BE2C (cell line): ENCODE results near the gene ABI3BP.
"Not testable (repeated sequence)": the region's sequence is repeated elsewhere in the genome, so short reads cannot be mapped to it uniquely, and the experiment has no call there.

Experiments
- DNase-seq: peaks from one replicate; pipeline ENCODE4 v3.0.0-alpha.2; 2020
- H3K27me3 ChIP-seq: fragments of 250-450 bp; sonication (Bioruptor Pico); 2 replicates; pipeline ENCODE4 v1.5.1; 2020; ENCODE audit warnings: mild to moderate bottlenecking
- H3K36me3 ChIP-seq: fragments of 250-450 bp; sonication (Bioruptor Pico); 2 replicates; pipeline ENCODE4 v1.5.1; 2020; ENCODE audit warnings: mild to moderate bottlenecking
- H3K4me1 ChIP-seq: fragments of 250-450 bp; sonication (Bioruptor Pico); 2 replicates; pipeline ENCODE4 v1.5.1; 2020
- H3K4me3 ChIP-seq: 2 replicates; pipeline ENCODE4 v1.5.1; 2011; ENCODE audit warnings: low read depth, low read length
- H3K9me3 ChIP-seq: fragments of 250-450 bp; sonication (Bioruptor Pico); 2 replicates; pipeline ENCODE4 v1.5.1; 2020
- TF ChIP-seq, protein P1 (sequence below): IDR thresholded peaks from 2 replicates; pipeline ENCODE4 v1.5.1; 2012; ENCODE audit warnings: mild to moderate bottlenecking, low read depth, low read length

The ABI3BP gene

DNA sequence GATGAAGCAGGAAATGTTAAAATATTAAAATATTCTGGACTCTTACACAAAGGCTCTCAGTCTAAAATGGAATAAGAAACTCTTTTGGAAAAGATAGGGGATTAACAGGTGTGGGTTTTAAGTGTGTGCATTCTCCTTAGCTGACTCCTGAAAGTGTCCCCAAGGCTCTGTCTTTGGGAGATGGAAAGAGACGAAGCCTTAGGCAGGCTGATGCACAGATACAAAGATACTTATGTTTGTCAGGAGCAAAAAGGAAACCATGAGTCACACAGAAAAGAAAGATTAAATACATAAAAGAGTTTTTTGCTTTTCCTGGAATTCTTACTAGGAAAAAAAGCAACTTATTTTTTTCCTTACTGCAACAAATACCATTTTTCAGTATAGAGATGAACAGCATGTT is 23.8 kb upstream of the ABI3BP start:
- H3K4me3 ChIP-seq: no peak overlapping the region
- H3K27me3 ChIP-seq: no peaks in the 10 kb centered on the region
- no peaks in the 10 kb centered on the region for H3K9me3 ChIP-seq
- no peak for DNase-seq
- no peaks in the 10 kb centered on the region for H3K36me3 ChIP-seq
- TF ChIP-seq, protein P1, sequence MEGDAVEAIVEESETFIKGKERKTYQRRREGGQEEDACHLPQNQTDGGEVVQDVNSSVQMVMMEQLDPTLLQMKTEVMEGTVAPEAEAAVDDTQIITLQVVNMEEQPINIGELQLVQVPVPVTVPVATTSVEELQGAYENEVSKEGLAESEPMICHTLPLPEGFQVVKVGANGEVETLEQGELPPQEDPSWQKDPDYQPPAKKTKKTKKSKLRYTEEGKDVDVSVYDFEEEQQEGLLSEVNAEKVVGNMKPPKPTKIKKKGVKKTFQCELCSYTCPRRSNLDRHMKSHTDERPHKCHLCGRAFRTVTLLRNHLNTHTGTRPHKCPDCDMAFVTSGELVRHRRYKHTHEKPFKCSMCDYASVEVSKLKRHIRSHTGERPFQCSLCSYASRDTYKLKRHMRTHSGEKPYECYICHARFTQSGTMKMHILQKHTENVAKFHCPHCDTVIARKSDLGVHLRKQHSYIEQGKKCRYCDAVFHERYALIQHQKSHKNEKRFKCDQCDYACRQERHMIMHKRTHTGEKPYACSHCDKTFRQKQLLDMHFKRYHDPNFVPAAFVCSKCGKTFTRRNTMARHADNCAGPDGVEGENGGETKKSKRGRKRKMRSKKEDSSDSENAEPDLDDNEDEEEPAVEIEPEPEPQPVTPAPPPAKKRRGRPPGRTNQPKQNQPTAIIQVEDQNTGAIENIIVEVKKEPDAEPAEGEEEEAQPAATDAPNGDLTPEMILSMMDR: no peak
- no peaks in the 10 kb centered on the region for H3K4me1 ChIP-seq

DNA sequence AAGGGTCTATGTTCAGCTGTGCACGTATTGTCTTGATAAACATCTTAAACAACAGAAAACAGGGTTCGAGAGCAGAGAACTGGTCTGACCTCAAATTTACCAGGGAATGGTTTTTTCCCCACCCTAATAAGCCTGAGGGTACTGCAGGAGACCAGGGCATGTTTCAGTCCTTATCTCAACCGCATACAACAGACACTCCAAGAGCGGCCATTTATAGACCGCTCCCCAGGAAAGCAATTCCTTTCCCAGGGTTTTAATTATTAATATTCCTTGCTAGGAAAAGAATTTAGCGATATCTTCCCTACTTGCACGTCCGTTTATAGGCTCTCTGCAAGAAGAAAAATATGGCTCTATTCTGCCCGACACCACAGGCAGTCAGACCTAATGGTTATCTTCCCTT is 19.1 kb upstream of the ABI3BP start:
- H3K4me1 ChIP-seq, H3K9me3 ChIP-seq, H3K4me3 ChIP-seq, H3K36me3 ChIP-seq, DNase-seq, H3K27me3 ChIP-seq: not testable (repeated sequence)

DNA sequence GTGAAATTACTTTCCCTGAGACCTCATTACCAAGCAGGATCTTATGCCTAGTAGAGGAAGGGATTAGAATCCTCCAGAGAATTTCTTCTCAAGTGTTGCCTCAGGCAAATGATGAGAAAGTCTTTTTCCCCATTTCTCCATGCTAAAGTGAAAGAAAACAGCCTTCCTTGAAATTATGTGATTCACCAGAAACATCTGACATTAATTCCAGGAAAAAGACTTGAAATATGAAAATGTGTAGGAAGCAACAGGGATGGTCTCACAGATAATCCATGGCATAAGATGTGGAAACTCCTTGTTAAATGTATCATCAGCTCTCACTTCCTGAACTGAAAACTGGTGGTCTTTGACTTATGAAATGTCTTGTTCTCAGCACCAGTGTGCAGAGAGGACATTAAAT is 17.9 kb upstream of the ABI3BP start:
- no peak for DNase-seq
- no peaks in the 10 kb centered on the region for H3K27me3 ChIP-seq
- H3K9me3 ChIP-seq: peaks cover 3% of the 10 kb centered on the region; the same call in 1 of the 2 replicates
- no peaks in the 10 kb centered on the region for H3K36me3 ChIP-seq
- no peaks in the 10 kb centered on the region for H3K4me1 ChIP-seq
- TF ChIP-seq, protein P1: no peak
- H3K4me3 ChIP-seq: no peak overlapping the region

DNA sequence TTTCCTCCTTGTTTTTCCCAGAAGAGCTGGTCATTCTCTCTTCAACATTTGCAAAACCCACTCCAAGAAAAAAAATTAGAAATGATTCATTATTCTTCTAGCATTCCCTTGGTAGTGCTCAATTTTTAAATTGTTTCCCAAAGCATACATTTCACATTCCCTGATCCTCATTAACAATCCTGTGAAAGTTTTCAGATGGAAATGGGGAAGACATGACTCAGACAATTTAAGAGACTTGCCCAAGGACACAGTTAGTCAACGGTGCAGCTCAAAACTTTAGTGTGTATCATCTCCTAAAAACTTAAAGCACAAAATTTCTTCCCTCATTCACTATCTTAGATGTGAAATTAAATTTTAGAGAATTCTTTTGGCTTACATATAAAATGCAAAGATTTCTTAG is 17.1 kb upstream of the ABI3BP start:
- no peaks in the 10 kb centered on the region for H3K36me3 ChIP-seq
- TF ChIP-seq, protein P1: no peak

DNA sequence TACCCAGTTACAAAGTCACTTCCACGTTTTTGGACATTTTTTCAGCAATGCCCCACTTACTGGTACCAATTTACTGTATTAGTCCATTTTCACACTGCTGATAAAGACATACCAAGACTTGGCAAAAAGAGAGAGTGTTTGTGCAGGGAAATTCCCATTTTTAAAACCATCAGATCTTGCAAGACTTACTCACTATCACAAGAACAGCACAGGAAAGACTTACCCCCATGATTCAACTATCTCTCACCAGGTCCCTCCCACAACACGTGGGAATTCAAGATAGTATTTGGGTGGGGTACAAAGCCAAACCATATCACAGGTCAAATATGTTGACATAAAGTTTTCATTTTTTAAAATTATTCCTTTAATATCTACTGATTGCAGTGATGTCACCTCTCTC is 16.2 kb upstream of the ABI3BP start:
- Histone ChIP-seq H3K4me1 (no peaks in the 10 kb centered on the region), H3K9me3 (peaks cover 3% of the 10 kb centered on the region; the same call in 1 of the 2 replicates), H3K36me3 (no peaks in the 10 kb centered on the region), H3K27me3 (no peaks in the 10 kb centered on the region), H3K4me3 (no peak overlapping the region)
- no peak for DNase-seq
- TF ChIP-seq, protein P1: no peak

More for the DNA sequence above, 17.1 kb upstream of the ABI3BP start:
- no peak overlapping the region for H3K4me3 ChIP-seq
- H3K27me3 ChIP-seq: no peaks in the 10 kb centered on the region
- DNase-seq: no peak
- H3K4me1 ChIP-seq: no peaks in the 10 kb centered on the region
- H3K9me3 ChIP-seq: peaks cover 3% of the 10 kb centered on the region; the same call in 1 of the 2 replicates

DNA sequence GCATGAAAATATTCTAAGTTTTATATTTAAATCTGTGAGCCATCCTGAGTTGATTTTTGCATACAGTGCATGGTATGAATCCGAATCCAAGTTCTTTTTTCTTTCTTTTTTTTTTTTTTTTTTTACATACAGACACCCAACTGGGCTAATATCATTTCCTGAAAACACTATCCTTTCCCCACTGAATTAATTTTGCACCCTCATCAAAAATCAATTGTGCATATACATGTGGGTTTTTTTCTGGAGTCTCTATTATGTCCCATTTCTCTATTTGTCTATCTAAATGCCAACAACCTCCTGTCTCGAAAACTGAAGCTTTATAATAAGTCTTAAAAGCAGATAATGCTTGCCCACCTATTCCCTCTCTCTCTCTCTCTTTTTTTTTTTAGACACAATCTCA is 5.9 kb upstream of the ABI3BP start:
- no peak overlapping the region for H3K4me3 ChIP-seq
- H3K9me3 ChIP-seq: no peaks in the 10 kb centered on the region; the same call in 1 of the 2 replicates
- TF ChIP-seq, protein P1: no peak
- H3K27me3 ChIP-seq: no peaks in the 10 kb centered on the region
- no peak for DNase-seq
- no peaks in the 10 kb centered on the region for H3K4me1 ChIP-seq
- H3K36me3 ChIP-seq: no peaks in the 10 kb centered on the region

DNA sequence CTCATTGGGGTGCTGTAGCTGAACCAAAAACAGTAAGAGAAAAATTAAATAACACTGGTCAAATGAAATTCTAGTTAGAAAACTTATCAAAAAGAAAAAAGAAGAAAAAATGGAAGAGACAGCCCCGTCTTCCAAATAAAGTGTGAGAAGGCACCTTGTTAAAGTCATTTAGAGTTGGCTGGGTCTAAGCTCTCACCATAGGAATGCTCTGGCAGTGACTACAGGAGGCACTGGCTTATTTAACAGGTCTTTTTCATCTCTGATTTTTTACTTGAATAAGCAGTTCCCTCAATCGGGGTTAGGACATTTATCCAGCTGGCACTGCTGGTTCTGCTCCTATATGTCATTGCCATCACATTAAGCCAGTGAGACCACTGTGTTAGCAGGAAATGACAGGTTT is 1.6 kb upstream of the ABI3BP start:
- Histone ChIP-seq H3K27me3 (no peaks in the 10 kb centered on the region), H3K4me3 (no peak overlapping the region)

More for the DNA sequence above, 1.6 kb upstream of the ABI3BP start:
- H3K9me3 ChIP-seq: no peaks in the 10 kb centered on the region
- DNase-seq: no peak
- TF ChIP-seq, protein P1: no peak
- H3K36me3 ChIP-seq: no peaks in the 10 kb centered on the region
- H3K4me1 ChIP-seq: peaks cover 9% of the 10 kb centered on the region
